ENCODE data around the gene PHLDB2. TPM values are rescaled to one million over a fixed set of nuclear protein-coding genes. Genes with fewer than 3 reads are reported as not detected.

PHLDB2 gene
- total RNA-seq, 2 experiments from 2014 or later, result 0.61 to 2.1 TPM

DNA sequence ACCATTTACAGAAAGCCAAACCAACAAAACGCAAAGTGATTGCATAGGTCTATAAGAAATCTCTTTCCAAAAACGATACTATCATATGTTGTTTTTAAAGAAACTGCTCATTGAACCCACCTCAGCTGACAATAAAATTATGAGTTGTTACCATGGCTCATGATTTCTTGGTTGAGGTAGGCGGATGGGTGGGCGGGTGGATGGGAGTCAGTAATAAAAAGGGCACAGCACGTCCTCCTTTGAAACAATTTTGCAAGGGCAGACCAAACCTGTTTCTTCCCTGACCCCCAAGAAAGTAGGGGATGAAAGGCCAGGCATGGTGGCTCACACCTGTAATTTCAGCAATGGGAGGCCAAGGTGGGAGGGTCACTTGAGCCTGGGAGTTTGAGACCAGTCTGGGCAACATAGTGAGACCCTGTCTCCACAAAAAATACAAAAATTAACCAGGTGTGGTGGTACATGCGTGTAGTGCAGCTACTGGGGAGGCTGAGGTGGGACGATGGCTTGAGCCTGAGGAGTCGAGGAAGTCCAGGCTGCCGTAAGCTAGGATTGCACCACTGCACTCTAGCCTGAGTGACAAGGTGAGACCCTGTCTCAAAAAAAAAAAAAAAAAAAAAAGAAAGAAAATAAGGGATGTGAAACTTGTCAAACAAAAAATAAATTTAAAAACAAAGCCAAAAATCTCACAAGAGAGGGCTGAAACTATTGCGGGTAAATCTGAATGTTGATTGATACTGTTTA lies 121.8 kb downstream of the PHLDB2 start:
- H3K9me3 ChIP-seq (ENCODE audit: low read length), result no peaks in the 10 kb centered on the region
- H3K36me3 ChIP-seq (ENCODE audit: insufficient read depth, low read length), result peaks cover 23% of the 10 kb centered on the region
- TF ChIP-seq, protein P1, sequence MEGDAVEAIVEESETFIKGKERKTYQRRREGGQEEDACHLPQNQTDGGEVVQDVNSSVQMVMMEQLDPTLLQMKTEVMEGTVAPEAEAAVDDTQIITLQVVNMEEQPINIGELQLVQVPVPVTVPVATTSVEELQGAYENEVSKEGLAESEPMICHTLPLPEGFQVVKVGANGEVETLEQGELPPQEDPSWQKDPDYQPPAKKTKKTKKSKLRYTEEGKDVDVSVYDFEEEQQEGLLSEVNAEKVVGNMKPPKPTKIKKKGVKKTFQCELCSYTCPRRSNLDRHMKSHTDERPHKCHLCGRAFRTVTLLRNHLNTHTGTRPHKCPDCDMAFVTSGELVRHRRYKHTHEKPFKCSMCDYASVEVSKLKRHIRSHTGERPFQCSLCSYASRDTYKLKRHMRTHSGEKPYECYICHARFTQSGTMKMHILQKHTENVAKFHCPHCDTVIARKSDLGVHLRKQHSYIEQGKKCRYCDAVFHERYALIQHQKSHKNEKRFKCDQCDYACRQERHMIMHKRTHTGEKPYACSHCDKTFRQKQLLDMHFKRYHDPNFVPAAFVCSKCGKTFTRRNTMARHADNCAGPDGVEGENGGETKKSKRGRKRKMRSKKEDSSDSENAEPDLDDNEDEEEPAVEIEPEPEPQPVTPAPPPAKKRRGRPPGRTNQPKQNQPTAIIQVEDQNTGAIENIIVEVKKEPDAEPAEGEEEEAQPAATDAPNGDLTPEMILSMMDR (conservative IDR thresholded peaks at IDR 0.05; ENCODE audit: low read length), result no peak
- H3K4me1 ChIP-seq (ENCODE audit: insufficient read depth, low read length, poor library complexity, severe bottlenecking), result peaks cover 27% of the 10 kb centered on the region
- peak overlapping the region; percentile 87 for H3K4me3 ChIP-seq (ENCODE audit: low read depth, low read length, poor library complexity, severe bottlenecking)
- BruUV-seq (replicated peaks), result no TSS peak
- peak overlapping the region; percentile 73 for H3K4me2 ChIP-seq (ENCODE audit: low read length)
- POLR2A ChIA-PET, result interaction anchor here (0.7 to 3.1 kb wide), 3 partner anchors 8 to 58 kb away, joined by 4 to 16 read pairs (median 4); no protein-coding TSS in a partner anchor
- H3K9me2 ChIP-seq (ENCODE audit: insufficient read depth, low read length), result no peaks in the 10 kb centered on the region
- H2AFZ ChIP-seq (ENCODE audit: low read length), result no peak overlapping the region
- H3K79me2 ChIP-seq (ENCODE audit: insufficient read depth, low read depth, low read length), result peaks cover 38% of the 10 kb centered on the region
- no peak overlapping the region for H3K27ac ChIP-seq (ENCODE audit: low read depth, low read length, poor library complexity, severe bottlenecking)
- no peak for DNase-seq (ENCODE audit: low spot score)
- CTCF ChIA-PET (ENCODE audit: unreplicated experiment), result no interaction called here
- H4K20me1 ChIP-seq (ENCODE audit: insufficient read depth, low read length), result peaks cover 4% of the 10 kb centered on the region; the same call in 1 of the 2 replicates
- intact Hi-C loops (cut with micrococcal nuclease; ENCODE audit: unreplicated experiment), result no loop called here

GRCh38 chr3:111981457-111981763 lies 122.3 kb downstream of the PHLDB2 start:
- H4K20me1 ChIP-seq (ENCODE audit: insufficient read depth, low read length), result peaks cover 4% of the 10 kb centered on the region; the same call in 1 of the 2 replicates
- intact Hi-C loops (cut with micrococcal nuclease; ENCODE audit: unreplicated experiment), result no loop called here
- peak overlapping the region; percentile 73 for H3K4me2 ChIP-seq (ENCODE audit: low read length)
- no TSS peak for BruUV-seq (replicated peaks)
- H2AFZ ChIP-seq (ENCODE audit: low read length), result no peak overlapping the region
- no peak for DNase-seq (ENCODE audit: low spot score)
- POLR2A ChIA-PET, result interaction anchor here (0.9 to 1.2 kb wide), 2 partner anchors 9 to 14 kb away, joined by 3 to 4 read pairs; no protein-coding TSS in a partner anchor
- peaks cover 38% of the 10 kb centered on the region for H3K79me2 ChIP-seq (ENCODE audit: insufficient read depth, low read depth, low read length)
- peaks cover 28% of the 10 kb centered on the region for H3K36me3 ChIP-seq (ENCODE audit: insufficient read depth, low read length)
- no peaks in the 10 kb centered on the region for H3K9me2 ChIP-seq (ENCODE audit: insufficient read depth, low read length)
- TF ChIP-seq, protein P1 (conservative IDR thresholded peaks at IDR 0.05; ENCODE audit: low read length), result no peak
- no peak for TF ChIP-seq EZH2phosphoT487 (IDR thresholded peaks at IDR 0.05; ENCODE audit: borderline replicate concordance, low read depth, low read length)
- H3K4me3 ChIP-seq (ENCODE audit: low read depth, low read length, poor library complexity, severe bottlenecking), result peak overlapping the region; percentile 87
- peaks cover 27% of the 10 kb centered on the region for H3K4me1 ChIP-seq (ENCODE audit: insufficient read depth, low read length, poor library complexity, severe bottlenecking)
- no peak overlapping the region for H3K27ac ChIP-seq (ENCODE audit: low read depth, low read length, poor library complexity, severe bottlenecking)
- no peaks in the 10 kb centered on the region for H3K9me3 ChIP-seq (ENCODE audit: low read length)
- CTCF ChIA-PET (ENCODE audit: unreplicated experiment), result no interaction called here

DNA sequence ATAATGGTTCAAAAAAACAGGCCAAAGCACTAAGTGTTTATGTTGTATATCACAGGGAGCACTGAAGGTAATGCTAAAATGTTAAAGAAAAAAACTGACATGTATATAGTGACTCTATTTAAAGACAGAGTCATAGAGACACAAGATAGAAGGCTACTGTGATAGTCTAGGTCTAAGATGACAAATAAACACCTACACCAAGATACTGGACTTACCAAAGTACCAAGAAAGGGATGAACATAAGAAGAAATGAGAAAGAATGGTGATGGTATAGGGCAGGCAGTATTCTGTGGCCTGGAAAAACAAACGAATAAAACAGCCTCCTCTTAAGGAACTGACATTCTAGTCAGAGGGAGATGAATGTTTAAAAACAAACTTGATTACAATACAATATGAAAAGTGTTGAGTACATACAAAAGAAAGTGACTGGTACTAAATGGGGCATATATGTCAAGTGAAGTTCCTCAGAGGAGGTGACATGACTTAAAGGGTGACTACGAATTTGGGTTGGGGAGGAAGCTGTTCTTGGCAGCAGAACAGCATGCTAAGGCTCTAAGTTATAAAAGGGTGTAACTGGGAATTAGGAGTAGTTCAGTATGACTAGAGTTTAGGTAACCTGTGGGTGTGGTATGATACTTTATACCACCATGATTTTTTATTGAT lies 125.7 kb downstream of the PHLDB2 start:
- H3K9me3 ChIP-seq (ENCODE audit: low read length), result no peaks in the 10 kb centered on the region
- ChIA-PET POLR2A (interaction anchor here (0.7 kb wide), 1 partner anchor 15 kb away, joined by 5 read pairs; no protein-coding TSS in a partner anchor), CTCF (ENCODE audit: unreplicated experiment) (no interaction called here)
- H3K79me2 ChIP-seq (ENCODE audit: insufficient read depth, low read depth, low read length), result peaks cover 31% of the 10 kb centered on the region
- H3K27ac ChIP-seq (ENCODE audit: low read depth, low read length, poor library complexity, severe bottlenecking), result no peak overlapping the region
- H3K4me1 ChIP-seq (ENCODE audit: insufficient read depth, low read length, poor library complexity, severe bottlenecking), result peaks cover 22% of the 10 kb centered on the region
- intact Hi-C loops (cut with micrococcal nuclease; ENCODE audit: unreplicated experiment), result no loop called here
- TF ChIP-seq, protein P1 (conservative IDR thresholded peaks at IDR 0.05; ENCODE audit: low read length), result no peak
- TF ChIP-seq EZH2phosphoT487 (IDR thresholded peaks at IDR 0.05; ENCODE audit: borderline replicate concordance, low read depth, low read length), result no peak
- H2AFZ ChIP-seq (ENCODE audit: low read length), result no peak overlapping the region
- no peak overlapping the region for H3K4me2 ChIP-seq (ENCODE audit: low read length)
- no peak for DNase-seq (ENCODE audit: low spot score)
- H3K4me3 ChIP-seq (ENCODE audit: low read depth, low read length, poor library complexity, severe bottlenecking), result no peak overlapping the region
- no peaks in the 10 kb centered on the region for H3K9me2 ChIP-seq (ENCODE audit: insufficient read depth, low read length)
- peaks cover 56% of the 10 kb centered on the region for H3K36me3 ChIP-seq (ENCODE audit: insufficient read depth, low read length)
- peaks cover 7% of the 10 kb centered on the region; the same call in 1 of the 2 replicates for H4K20me1 ChIP-seq (ENCODE audit: insufficient read depth, low read length)
- BruUV-seq (replicated peaks), result no TSS peak

All from OCI-LY7 (cell line).